ENCODE results near the gene AMER2. TPM values are rescaled to one million over a fixed set of nuclear protein-coding genes. Genes with fewer than 3 reads are reported as not detected.

The AMER2 gene
- total and polyA plus RNA-seq, 2 experiments from 2014 or later = 0.31 to 0.76 TPM

- no peak overlapping the region for H3K4me2 ChIP-seq
- H4K20me1 ChIP-seq (replicated peaks; ENCODE audit: insufficient read depth) = no peaks in the 10 kb centered on the region
- no peak overlapping the region for H3K4me3 Mint-ChIP-seq
- TF ChIP-seq EZH2phosphoT487 (IDR thresholded peaks at IDR 0.05; ENCODE audit: unreplicated experiment) = no peak
- no peak for TF ChIP-seq ZNF462 (CRISPR knock-in tag; IDR thresholded peaks at IDR 0.05)
- no peak for TF ChIP-seq REST (IDR thresholded peaks at IDR 0.05; ENCODE audit: unreplicated experiment)
- no peak for TF ChIP-seq ZNF331 (CRISPR knock-in tag; IDR thresholded peaks at IDR 0.05; ENCODE audit: low read depth)
- TF ChIP-seq ZNF114 (CRISPR knock-in tag; IDR thresholded peaks at IDR 0.05) = no peak
- TF ChIP-seq EZH2 (IDR thresholded peaks at IDR 0.05; ENCODE audit: low read depth, unreplicated experiment) = no peak
- no peak for TF ChIP-seq POLR2AphosphoS5 (IDR thresholded peaks at IDR 0.05; ENCODE audit: low read depth)
- TF ChIP-seq ETS1 (IDR thresholded peaks at IDR 0.05) = no peak
- TF ChIP-seq JUNB (IDR thresholded peaks at IDR 0.05; ENCODE audit: unreplicated experiment) = no peak
- TF ChIP-seq STAT1 (IDR thresholded peaks at IDR 0.05; ENCODE audit: unreplicated experiment) = no peak
- no peak for TF ChIP-seq CTCF (conservative IDR thresholded peaks at IDR 0.05; ENCODE audit: low read depth in 2 of 2)
- no peak for TF ChIP-seq NANOG (IDR thresholded peaks at IDR 0.05; ENCODE audit: borderline replicate concordance)
- no peak for TF ChIP-seq CREB1 (CRISPR knock-in tag; IDR thresholded peaks at IDR 0.05; ENCODE audit: low read depth)
- DNase-seq (ENCODE audit: low spot score) (no peak), ATAC-seq (no peak)
- no peaks in the 10 kb centered on the region for H3K79me2 ChIP-seq (replicated peaks; ENCODE audit: insufficient read depth)
- H3K27me3 ChIP-seq (ENCODE audit: insufficient read depth) = no peaks in the 10 kb centered on the region
- H3K4me3 ChIP-seq = no peak overlapping the region
- H3K27ac Mint-ChIP-seq = no peak overlapping the region
- H2AFZ ChIP-seq = no peak overlapping the region; the same call in 1 of the 2 replicates
- no peaks in the 10 kb centered on the region for H3K9me2 ChIP-seq (ENCODE audit: insufficient read depth)
- H3K27ac ChIP-seq (ENCODE audit: low read depth) = no peak overlapping the region
- H3F3A ChIP-seq (replicated peaks; ENCODE audit: low read depth) = no peaks in the 10 kb centered on the region
- H3K27me3 Mint-ChIP-seq (ENCODE audit: insufficient read depth, low read depth, poor library complexity) = peaks cover 2% of the 10 kb centered on the region
- no peaks in the 10 kb centered on the region; the same call in none of the 2 replicates for H3K4me1 ChIP-seq (ENCODE audit: insufficient read depth)
- peaks cover 2% of the 10 kb centered on the region; the same call in 1 of the 3 replicates for H3K9me3 Mint-ChIP-seq
- no peaks in the 10 kb centered on the region for H3K36me3 ChIP-seq (ENCODE audit: insufficient read depth)
- H3K36me3 Mint-ChIP-seq (ENCODE audit: low read depth) = no peaks in the 10 kb centered on the region; the same call in 2 of the 3 replicates
- peaks cover 4% of the 10 kb centered on the region; the same call in 2 of the 3 replicates for H3K4me1 Mint-ChIP-seq
These were observed 38.9 kb upstream of the AMER2 start for GRCh38 chr13:25210842-25211569.

Data from GM23338 (cell line).